Measurements from ENCODE around the gene KIF24.

KIF24 gene

GRCh38 chr9:34333836-34334235 lies 4.8 kb upstream of the KIF24 start:
- no peak overlapping the region for H3K4me3 ChIP-seq (ENCODE audit: low read depth, low read length)
- DNase-seq (ENCODE audit: low read depth) = no peak
- no peak for TF ChIP-seq CTCF (IDR thresholded peaks at IDR 0.05; ENCODE audit: low read depth, low read length, missing control alignments)

DNA sequence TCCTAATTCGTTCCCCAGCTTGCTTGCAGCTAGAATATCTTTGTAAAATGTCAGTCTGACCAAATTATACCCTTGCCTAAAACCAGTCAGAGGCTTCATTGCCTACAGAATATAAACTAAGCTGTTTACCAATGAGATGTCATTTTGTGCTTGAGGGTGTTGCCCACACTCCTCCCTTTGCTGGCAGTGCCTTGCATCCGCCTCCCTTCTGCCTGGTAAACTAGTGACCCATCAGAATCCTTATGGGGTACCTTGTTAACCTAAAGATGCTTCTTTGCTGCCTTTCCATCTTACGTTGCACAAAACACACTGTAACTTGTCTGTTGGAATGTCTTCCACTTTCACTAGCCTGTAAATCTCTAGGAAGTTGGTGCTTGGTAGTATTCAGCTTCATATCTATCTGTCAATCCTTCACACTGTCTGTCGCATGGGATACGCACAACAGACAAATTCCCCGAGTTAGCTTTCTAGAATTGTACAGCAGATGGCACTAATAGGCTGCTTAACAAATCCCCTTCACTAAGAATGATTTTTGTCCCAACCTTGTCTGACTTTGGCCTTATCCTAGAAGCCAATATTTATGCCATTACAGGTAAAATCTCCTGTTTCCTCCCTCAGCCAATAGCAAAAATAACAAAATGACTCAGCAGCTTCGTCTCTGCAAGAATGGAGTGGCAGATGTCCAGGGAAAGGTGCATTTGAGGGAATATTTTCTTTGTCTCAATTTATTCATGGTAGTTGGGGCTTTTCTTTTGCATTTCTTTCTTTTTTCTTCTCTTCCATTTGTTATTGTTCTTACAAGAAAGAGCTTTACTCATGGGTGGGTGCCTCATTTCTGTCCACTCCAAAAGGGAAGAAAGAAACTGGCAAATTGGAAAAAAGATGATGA lies 3.3 kb upstream of the KIF24 start:
- no peak for DNase-seq (ENCODE audit: low read depth)
- TF ChIP-seq CTCF (IDR thresholded peaks at IDR 0.05; ENCODE audit: low read depth, low read length, missing control alignments) = peak; percentile 46
- no peak overlapping the region for H3K4me3 ChIP-seq (ENCODE audit: low read depth, low read length)

- no peak overlapping the region for H3K4me3 ChIP-seq (ENCODE audit: low read depth, low read length)
- TF ChIP-seq CTCF (IDR thresholded peaks at IDR 0.05; ENCODE audit: low read depth, low read length, missing control alignments) = no peak
- DNase-seq (ENCODE audit: low read depth) = no peak
Observed at GRCh38 chr9:34331196-34331595, 2.1 kb upstream of the KIF24 start.

GRCh38 chr9:34328500-34328986 lies 525 bp downstream of the KIF24 start:
- TF ChIP-seq CTCF (IDR thresholded peaks at IDR 0.05; ENCODE audit: low read depth, low read length, missing control alignments) = no peak
- H3K4me3 ChIP-seq (ENCODE audit: low read depth, low read length) = peak overlapping the region; percentile 71
- no peak for DNase-seq (ENCODE audit: low read depth)

DNA sequence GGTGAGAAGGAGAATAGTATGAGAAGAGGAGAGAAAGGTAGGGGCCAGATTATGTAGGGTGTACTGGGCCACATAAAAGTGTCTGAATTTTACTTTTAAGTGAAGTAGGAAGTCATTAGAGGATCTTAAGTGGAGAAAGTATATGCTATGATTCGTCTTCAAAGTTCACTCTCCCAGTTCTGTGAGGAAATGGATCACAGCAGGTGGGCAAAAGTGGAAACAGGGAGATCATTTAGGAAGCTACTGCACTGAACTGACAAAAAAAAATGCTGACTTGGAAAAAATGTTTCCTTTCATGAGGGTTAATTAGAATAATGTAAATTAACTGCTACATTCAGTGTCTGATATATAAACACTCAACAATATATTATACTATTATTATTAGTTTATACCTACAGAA lies 2.4 kb downstream of the KIF24 start:
- no peak for TF ChIP-seq CTCF (IDR thresholded peaks at IDR 0.05; ENCODE audit: low read depth, low read length, missing control alignments)
- DNase-seq (ENCODE audit: low read depth) = no peak
- no peak overlapping the region for H3K4me3 ChIP-seq (ENCODE audit: low read depth, low read length)

DNA sequence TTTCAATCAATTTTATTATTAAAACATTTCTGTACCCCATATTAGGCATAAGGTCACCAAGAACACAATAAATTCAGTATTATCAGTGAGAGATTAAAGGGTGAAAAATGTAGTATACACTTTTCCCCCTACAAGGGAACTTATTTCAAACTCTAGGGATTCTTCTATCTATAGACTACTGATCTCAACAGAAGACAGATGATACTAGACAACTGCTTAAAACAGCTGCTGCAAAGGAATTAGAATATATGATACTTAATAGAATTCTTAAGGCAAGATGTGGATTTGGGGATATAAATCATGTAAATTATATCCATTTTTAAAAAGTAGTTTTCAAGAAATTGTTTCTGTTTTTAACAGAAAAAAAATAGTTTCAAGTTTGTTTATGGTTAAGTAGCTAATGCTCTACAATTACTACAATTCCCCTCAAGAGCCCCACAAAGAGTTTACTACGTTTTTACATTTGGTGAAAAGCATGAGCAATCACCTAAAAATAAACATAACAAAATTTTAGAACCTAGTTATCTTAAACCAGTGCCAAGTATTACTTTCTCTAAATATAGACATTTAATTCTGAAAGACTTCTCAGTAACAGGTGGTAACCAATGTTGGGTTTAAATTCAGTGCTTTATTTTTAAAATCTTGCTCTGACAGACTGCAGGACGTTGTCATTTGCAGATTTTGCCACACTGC lies 6.0 kb downstream of the KIF24 start:
- no peak for DNase-seq (ENCODE audit: low read depth)
- no peak overlapping the region for H3K4me3 ChIP-seq (ENCODE audit: low read depth, low read length)
- TF ChIP-seq CTCF (IDR thresholded peaks at IDR 0.05; ENCODE audit: low read depth, low read length, missing control alignments) = no peak
